Measurements from ENCODE around the gene IRF2. TPM values are rescaled to one million over a fixed set of nuclear protein-coding genes. Genes with fewer than 3 reads are reported as not detected.

Gene IRF2
- total and polyA plus RNA-seq, 9 donors = 27.8 to 68.4 (median 40.7) TPM

GRCh38 chr4:184470785-184471110, 3.6 kb downstream of the IRF2 start:
- no peaks in the 10 kb centered on the region for H3K9me3 ChIP-seq
- intact Hi-C loops (cut with DNase I) = loop anchor here (5.0 to 10.0 kb wide), 6 partner anchors 64 to 186 kb away; no protein-coding TSS in a partner anchor
- no peaks in the 10 kb centered on the region for H3K27me3 ChIP-seq
- H3K4me1 ChIP-seq (ENCODE audit: insufficient read depth) = peaks cover 10% of the 10 kb centered on the region
- 53 to 61% (median 59%) methylated on average over 2 of the region's 2 CpGs for WGBS, 3 donors
- H3K27ac ChIP-seq = no peak overlapping the region
- H3K36me3 ChIP-seq = no peaks in the 10 kb centered on the region
- TF ChIP-seq POLR2A (IDR thresholded peaks at IDR 0.05) (no peak), CTCF (IDR thresholded peaks at IDR 0.05) (no peak)
- no peak overlapping the region for H3K4me3 ChIP-seq
- DNase-seq = no peak

- Histone ChIP-seq H3K4me1 (ENCODE audit: insufficient read depth) (peaks cover 12% of the 10 kb centered on the region), H3K36me3 (no peaks in the 10 kb centered on the region), H3K27ac (no peak overlapping the region), H3K9me3 (no peaks in the 10 kb centered on the region), H3K27me3 (no peaks in the 10 kb centered on the region), H3K4me3 (no peak overlapping the region)
- TF ChIP-seq POLR2A (IDR thresholded peaks at IDR 0.05) = no peak
- no peak for TF ChIP-seq CTCF (IDR thresholded peaks at IDR 0.05)
- no peak for TF ChIP-seq EP300 (IDR thresholded peaks at IDR 0.05)
- DNase-seq = no peak
- intact Hi-C loops (cut with DNase I) = no loop called here
- WGBS, 3 donors = 82 to 90% (median 87%) methylated on average over 2 of the region's 2 CpGs
Observed at GRCh38 chr4:184466634-184467033, 7.7 kb downstream of the IRF2 start.

GRCh38 chr4:184464759-184465454, 9.4 kb downstream of the IRF2 start:
- WGBS, 3 donors = 88 to 90% (median 88%) methylated on average over 5 of the region's 5 CpGs

GRCh38 chr4:184463856-184464255, 10.5 kb downstream of the IRF2 start:
- no peaks in the 10 kb centered on the region for H3K27me3 ChIP-seq
- no peak overlapping the region for H3K27ac ChIP-seq
- TF ChIP-seq CTCF (IDR thresholded peaks at IDR 0.05) = no peak
- TF ChIP-seq EP300 (IDR thresholded peaks at IDR 0.05) = no peak
- TF ChIP-seq POLR2A (IDR thresholded peaks at IDR 0.05) = no peak
- H3K36me3 ChIP-seq = no peaks in the 10 kb centered on the region
- H3K4me1 ChIP-seq (ENCODE audit: insufficient read depth) = peaks cover 12% of the 10 kb centered on the region
- no peak for DNase-seq
- WGBS, 3 donors = 96 to 97% (median 96%) methylated on average over 5 of the region's 5 CpGs
- H3K9me3 ChIP-seq = no peaks in the 10 kb centered on the region
- no peak overlapping the region for H3K4me3 ChIP-seq
- intact Hi-C loops (cut with DNase I) = no loop called here

More at GRCh38 chr4:184464759-184465454, 9.4 kb downstream of the IRF2 start:
- intact Hi-C loops (cut with DNase I) = no loop called here
- no peak for DNase-seq
- no peaks in the 10 kb centered on the region for H3K27me3 ChIP-seq
- no peaks in the 10 kb centered on the region for H3K9me3 ChIP-seq
- no peaks in the 10 kb centered on the region for H3K36me3 ChIP-seq
- peaks cover 14% of the 10 kb centered on the region for H3K4me1 ChIP-seq (ENCODE audit: insufficient read depth)
- no peak overlapping the region for H3K4me3 ChIP-seq
- no peak overlapping the region for H3K27ac ChIP-seq
- TF ChIP-seq EP300 (IDR thresholded peaks at IDR 0.05) (no peak), CTCF (IDR thresholded peaks at IDR 0.05) (no peak), POLR2A (IDR thresholded peaks at IDR 0.05) (no peak)

All from ovary (tissue), 9 donors.